ENCODE data around the gene SMARCAD1.

SMARCAD1 gene

DNA sequence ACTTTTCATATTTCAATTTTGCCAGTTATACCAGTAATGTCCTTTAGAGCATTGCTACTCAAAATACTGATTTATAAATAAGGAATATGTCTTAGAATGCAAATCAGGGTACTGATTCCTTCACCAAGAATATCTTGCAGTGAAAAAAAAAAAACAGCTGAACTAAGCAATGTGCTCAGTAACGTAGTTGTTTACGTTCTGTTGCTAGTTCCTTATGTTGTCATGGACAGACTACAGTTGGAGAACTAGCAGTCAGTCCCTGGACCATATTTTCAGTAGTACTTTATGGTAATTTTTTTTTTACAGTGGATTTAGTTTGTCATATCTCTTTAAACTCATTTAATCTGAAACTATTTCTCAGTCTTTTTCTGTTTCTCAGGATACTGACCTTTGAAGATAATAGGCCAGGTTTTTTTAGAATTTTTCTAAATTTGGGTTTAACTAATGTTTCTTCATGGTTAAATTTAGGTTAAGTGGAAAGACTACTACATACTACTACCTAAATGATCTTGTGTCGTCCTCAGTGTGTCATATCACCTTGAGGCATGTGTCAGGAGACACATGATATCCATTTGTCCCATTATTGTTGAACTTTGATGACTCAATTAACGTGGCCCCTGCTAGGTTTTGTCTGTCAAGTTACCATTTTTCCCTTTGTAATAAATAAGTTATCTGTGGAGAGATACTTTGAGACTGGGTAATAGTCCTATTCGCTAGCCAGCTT is 21.0 kb downstream of the SMARCAD1 start:
- DNase-seq (ENCODE audit: low spot score), result no peak

GRCh38 chr4:94232519-94232918 is 24.9 kb downstream of the SMARCAD1 start:
- no peak for DNase-seq (ENCODE audit: low spot score)

DNA sequence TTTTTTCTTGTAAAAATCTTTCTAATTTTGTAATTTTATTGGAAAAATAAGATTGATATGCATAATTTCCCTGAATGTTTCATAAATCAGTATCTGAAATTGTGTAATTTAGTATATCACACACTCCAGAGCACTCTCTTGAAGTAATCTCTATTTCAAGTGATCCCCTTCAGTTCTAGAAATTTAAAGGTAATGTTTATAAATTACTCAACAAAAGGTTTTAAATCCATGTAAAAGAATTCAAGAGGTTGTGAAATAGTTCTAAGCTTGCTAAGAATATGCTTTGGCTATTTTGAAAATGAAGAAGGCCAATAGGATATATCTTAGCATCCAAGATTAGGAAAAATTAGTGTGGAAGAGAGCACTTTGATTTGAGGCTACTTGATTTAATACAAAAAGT is 28.2 kb downstream of the SMARCAD1 start:
- DNase-seq (ENCODE audit: low spot score), result no peak

DNA sequence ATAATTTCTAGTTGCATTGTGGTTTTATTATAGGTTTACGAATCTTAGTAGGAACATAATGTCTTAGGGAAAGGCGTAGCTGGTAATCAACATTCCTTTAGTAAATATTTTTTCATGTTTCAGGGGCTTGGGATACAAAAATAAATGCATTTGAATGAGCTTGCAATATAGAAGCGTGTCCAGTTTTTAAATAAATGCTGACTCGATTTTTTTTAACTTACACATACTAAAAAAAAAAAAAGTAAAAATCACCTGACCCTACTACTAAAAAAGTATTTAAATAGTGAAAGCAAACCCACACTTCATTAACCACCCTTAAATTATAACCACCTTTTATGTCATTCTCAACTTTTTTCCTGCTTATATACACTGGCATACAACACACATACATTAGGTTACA is 29.6 kb downstream of the SMARCAD1 start:
- DNase-seq (ENCODE audit: low spot score), result no peak

DNA sequence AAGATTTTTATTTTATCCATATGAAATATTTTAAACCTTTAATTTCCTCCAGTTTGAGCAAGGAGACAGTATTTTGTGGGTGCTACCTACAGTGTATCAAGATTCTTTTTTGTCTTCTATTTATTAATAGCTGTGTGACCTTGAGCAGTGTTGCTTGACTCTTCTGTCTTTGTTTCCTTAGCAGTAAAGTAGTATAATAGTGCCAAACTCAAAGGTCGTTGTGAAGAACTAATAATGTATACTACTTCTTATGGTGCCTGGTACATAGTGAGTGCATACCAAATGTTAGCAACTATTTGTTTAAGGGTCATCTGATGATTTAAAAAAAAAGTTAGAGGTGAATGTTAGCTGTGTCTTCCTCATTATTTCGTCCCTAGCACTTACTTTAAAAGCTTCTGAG is 30.5 kb downstream of the SMARCAD1 start:
- DNase-seq (ENCODE audit: low spot score), result no peak

GRCh38 chr4:94240384-94240783 is 32.7 kb downstream of the SMARCAD1 start:
- no peak for DNase-seq (ENCODE audit: low spot score)

DNA sequence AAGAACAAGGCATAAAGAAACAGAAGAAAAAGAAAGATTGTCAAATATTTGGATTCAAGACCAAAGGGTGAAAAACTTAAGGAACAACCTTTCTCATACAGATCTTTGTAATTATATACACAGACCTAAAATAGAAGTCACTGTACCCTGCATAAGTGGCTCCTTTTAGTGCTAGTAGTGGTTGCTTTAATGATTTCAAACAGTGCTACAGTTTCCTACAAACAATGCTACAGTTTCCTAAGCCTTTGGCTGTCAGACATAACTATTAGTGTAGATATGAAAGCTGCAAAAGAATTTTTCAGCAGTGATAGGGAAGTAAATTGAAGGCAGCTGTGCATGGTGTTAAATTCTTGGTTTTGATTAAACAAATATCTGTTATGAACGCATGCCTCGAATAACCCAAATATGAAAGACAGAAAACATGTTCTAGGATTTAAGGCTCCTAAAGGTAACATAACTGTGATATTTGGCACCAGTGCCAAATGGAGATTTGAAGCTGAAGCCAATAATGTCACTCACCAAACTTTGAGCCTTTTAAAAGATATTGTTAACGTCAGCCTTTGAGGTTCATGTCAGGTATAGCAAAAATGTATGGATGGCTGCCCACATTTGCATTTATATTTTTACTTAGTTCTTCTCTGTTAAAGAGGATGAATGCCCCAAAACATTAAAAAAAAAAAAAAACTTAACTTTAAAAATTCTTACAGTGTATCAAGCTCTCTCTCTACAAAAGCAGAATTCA is 36.6 kb downstream of the SMARCAD1 start:
- DNase-seq (ENCODE audit: low spot score), result no peak

DNA sequence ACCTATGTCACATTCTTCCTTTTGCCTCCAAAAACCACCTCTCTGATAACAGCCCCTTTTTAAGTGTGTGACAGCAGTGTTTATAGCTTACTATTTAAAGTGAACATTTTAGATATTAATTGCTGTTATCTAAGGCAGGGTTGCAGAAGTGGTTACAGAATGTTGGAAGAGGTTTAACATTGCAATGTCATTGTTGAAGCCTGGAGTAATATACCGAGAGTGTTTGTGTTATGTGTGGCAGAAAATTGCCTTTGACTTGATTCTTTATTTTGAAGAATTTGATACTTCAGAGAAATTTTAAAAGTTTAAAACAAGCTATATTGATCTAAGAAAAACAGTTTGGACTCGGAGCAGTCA is 37.1 kb downstream of the SMARCAD1 start:
- no peak for DNase-seq (ENCODE audit: low spot score)

DNA sequence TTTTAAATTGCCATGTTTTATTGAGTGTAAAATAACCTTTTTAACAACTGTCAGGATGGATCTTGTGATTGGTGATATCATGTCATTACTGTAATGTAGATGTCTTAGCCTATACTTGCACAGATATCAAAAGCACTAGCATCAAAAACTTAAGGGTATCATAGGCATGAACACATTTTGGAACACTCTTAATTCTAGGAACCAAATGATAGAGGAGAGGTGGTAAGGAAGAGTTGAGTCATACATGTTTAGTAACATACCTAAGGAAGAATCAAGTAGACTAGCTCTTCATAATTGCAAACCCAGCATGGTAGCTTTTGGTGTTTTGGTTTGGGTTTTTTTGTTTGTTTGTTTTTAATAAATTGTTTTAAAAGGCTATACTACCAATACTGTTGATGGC is 43.4 kb downstream of the SMARCAD1 start:
- DNase-seq (ENCODE audit: low spot score), result no peak

DNA sequence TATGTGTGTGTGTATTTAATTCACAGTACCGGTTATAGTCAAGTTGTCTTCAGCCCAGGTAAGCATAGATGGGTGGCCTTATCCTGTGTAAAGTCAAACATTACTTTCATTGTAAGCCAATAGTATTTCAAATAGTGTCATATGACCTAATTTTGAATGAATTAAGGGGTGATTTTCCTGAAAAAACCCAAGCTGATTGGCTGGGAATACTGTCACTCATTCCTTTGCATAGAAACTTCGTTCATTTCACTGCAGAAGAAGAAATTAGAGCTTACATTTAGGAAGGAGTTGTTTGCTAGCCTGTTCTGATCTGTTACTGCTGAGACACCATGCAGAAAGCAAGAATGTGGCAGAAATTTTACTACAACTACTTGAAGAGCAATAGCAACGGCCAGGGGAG is 45.4 kb downstream of the SMARCAD1 start:
- DNase-seq (ENCODE audit: low spot score), result no peak

DNA sequence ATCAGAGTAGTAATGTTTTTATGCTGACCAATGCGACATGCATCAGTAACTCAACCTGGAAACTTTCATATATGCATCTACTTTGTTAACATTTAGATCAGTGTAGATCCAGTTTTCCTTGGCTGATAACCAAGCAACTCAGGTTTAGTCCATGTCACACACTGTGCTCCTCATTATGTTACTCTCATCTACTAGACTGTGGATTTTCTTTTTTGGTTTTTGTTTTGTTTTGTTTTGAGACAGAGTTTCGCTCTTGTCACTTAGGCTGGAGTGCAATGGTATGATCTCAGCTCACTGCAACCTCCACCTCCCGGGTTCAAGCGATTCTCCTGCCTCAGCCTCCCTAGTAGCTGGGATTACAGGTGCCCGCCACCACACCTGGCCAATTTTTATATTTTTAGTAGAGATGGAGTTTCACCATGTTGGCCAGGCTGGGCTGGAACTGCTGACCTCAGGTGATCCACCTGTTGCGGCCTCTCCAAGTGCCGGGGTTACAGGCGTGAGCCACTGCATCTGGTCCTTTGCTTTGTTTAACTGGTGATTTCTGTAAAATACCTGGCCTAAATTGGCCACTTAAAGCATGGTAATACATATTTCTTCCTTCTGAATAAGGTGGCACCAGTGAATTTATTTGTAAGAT is 48.6 kb downstream of the SMARCAD1 start:
- DNase-seq (ENCODE audit: low spot score), result no peak

DNA sequence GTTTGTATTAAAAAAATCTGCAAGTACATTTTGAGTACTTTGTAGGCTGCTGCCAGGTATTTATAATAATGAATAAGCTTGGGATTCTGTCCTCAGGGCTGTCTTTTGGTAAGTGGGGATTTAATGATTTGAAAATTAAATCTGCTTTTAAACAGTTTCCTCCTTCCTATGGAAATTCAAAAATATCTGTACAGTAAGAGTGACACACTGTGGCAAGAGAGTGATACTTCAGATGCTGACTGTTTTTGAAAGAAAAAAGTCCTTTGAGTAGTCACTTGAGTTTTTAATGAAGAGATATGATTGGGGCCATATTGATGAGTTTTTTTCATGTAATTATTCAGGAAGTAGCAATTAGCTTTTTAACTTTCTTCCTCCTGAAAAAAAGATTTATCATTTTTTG is 49.2 kb downstream of the SMARCAD1 start:
- no peak for DNase-seq (ENCODE audit: low spot score)

DNA sequence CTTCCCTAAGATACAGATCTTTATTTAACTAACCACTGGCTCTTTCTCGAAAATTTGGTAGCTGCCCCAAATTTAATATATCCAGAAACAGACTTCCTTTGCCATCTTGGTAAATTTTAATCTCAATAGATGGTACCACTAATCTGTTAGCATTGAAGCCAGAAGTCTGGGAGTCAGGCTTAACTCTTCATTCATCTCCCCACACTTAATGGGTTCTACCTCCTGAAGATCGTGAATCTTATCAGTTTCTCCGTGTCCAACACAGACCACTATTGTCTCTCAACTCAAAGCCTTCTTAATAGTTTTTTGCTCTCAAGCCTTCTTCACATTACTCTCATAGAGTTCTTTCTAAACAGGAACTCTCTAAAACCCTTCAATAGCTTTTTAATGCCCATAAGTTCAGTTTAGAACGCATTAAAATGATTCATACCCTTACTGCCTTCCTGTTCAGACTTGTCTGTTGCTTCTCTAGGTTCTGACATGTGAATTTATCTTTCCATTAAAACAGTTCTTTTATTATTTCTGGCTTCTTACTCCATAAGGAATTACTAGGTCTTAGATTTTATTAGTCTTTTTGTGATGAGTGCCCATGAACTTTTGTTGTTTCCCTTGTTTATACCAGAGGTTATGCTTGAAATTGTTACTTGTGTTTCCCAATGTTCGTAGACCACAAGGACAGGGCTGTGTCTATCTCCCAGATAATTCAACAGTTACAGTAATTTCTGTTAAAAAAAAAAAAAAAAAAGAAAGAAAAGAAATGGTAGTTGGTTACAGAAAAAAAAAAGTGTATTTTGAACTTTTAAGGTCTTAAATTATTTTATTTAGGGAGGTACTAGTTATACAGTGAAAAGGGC is 54.7 kb downstream of the SMARCAD1 start:
- no peak for DNase-seq (ENCODE audit: low spot score)

DNA sequence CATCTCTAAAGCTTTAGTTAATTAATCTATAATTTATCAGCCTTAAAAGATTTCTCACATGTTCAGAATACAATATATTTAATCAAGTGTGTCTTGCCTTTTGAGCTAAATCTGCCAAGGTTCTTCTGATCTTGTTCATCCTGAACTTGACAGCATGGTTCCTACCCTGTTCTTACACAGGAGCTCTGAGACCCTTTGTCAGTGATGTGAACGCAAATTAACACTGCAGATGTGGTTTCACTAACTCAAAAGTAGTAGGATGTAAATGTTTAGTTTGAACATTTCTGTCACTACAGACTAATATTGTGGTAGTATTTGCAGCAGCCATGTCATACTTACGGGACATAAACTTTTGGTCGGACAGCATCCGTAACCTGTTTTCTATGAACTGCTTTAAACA is 59.4 kb downstream of the SMARCAD1 start:
- no peak for DNase-seq (ENCODE audit: low spot score)

- no peak for DNase-seq (ENCODE audit: low spot score)
These were observed 63.6 kb downstream of the SMARCAD1 start for GRCh38 chr4:94271248-94271647.

- DNase-seq (ENCODE audit: low spot score), result no peak
These were observed 67.2 kb downstream of the SMARCAD1 start for GRCh38 chr4:94274912-94275311.

DNA sequence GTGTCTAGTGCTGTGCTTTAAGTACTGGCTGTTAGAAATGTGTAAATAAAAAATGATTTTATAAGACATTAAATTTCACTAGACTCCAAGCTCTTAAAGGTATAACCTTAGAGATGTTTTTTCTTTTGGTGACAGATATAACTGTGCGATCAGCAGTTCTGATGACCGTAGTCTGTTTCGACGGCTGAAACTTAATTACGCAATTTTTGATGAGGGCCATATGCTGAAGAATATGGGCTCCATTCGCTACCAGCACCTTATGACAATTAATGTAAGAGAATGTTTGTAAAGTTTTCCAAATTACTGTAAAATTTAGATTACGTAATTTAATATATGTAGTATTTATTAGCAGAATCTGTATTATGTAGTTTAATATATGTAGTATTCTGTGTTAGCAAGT is 68.5 kb downstream of the SMARCAD1 start:
- DNase-seq (ENCODE audit: low spot score), result no peak

GRCh38 chr4:94277534-94277933 is 69.9 kb downstream of the SMARCAD1 start:
- no peak for DNase-seq (ENCODE audit: low spot score)

DNA sequence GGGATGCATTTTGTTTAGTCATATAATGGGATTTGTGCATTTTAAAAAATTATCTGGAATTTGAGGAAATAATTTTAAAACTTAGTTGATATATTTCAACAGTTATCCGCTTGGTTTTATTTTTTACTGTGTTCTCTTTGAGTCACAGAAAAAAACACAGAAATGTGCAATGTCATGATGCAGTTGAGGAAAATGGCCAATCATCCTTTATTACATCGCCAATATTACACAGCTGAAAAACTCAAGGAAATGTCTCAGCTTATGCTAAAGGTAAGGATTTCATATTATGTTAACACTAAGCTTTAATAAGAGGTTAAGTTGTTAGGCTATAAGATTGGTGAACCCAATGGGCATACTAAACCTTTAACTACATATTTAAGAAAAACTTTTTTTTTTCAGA is 71.1 kb downstream of the SMARCAD1 start:
- DNase-seq (ENCODE audit: low spot score), result no peak

DNA sequence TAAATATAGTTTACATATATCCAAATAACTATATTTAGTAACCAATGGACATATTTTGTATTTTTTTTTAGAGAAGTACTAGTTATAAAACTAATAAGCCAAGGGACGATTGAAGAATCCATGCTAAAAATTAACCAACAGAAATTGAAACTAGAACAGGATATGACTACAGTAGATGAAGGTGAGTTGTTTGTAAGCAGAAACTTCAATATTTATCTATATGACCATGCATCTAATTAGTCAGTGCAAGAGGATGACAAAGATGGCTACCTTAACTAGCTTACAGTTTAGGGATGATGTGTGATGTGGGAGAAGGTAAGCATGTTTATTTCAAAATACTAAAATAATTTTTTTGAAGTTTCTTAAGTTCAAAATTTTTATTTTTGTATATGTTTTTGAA is 77.2 kb downstream of the SMARCAD1 start:
- no peak for DNase-seq (ENCODE audit: low spot score)

DNA sequence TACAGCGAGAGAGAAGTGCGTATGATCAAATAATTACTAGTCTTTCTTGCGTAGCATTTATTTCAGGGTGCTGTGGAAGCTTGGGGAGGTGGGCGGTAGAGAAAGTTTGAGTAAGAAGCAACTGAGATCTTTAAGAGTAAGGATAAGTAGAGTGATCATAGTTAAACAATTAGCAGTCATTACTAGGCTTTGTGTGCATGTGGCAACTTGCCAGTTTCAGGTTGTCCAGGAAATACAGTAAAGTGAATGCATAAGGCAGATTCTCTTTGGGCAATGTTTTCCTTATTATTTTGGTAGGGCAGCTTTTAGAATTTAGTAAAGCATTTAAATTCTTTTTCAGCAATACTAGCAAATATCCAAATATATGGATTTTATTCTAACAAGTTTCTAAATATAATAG is 78.0 kb downstream of the SMARCAD1 start:
- no peak for DNase-seq (ENCODE audit: low spot score)

GRCh38 chr4:94290245-94290644 is 82.6 kb downstream of the SMARCAD1 start:
- DNase-seq (ENCODE audit: low spot score), result no peak

Data from cerebellar cortex (tissue), 1 donor.